Suprapubic skin (tissue), 4 donors: ENCODE results near the gene CCDC170.

Source experiments
- EP300 ChIP-seq: sonication (generic); formaldehyde crosslinking; IDR thresholded peaks from one replicate; pipeline ENCODE4 v1.6.1; 2017; ENCODE audit warnings: antibody characterized with exemption
- POLR2A ChIP-seq, 2 donors: fragments of 450-650 bp; IDR thresholded peaks; one replicate each; pipeline ENCODE4 v1.6.1; 2017; ENCODE audit warnings: antibody characterized with exemption in 2 of 2, mild to moderate bottlenecking in 2 of 2, moderate library complexity in 2 of 2
- POLR2AphosphoS5 ChIP-seq, 3 donors: sonication (generic); formaldehyde crosslinking; IDR thresholded peaks; one replicate each; pipeline ENCODE4 v1.6.1; 2017; ENCODE audit warnings: antibody characterized with exemption in 3 of 3
- TF ChIP-seq, protein P1 (sequence below), 2 donors: fragments of 200-600 bp in 1 of 2; fragments of 450-650 bp in 1 of 2; sonication (generic) in 1 of 2; IDR thresholded peaks; one replicate each; pipeline ENCODE4 v1.5.1; 2016 to 2019; ENCODE audit warnings: antibody characterized with exemption in 2 of 2, mild to moderate bottlenecking in 1 of 2, moderate library complexity in 1 of 2

DNA sequence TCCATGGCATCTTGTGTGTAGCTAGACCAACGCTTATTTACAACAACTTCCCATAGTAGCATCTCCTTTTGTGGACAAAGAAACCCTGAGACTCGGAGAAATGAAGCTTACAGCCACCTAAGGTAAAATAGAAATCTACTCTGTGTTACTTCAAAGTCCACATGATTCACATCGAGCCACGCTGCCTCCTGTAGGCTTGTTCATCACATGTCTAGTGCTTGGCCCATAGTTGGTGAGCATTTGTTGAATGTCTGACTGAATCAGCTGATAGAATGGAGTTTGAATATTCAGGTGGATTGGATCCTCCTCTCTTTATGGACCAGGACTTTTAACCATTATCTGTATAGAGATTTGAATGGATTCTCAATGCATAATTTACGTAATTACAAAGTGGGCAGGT, 130.7 kb downstream of the CCDC170 start:
- TF ChIP-seq POLR2AphosphoS5 (IDR thresholded peaks at IDR 0.05) (no peak), POLR2A (IDR thresholded peaks at IDR 0.05) (no peak), EP300 (no peak)
- TF ChIP-seq, protein P1, sequence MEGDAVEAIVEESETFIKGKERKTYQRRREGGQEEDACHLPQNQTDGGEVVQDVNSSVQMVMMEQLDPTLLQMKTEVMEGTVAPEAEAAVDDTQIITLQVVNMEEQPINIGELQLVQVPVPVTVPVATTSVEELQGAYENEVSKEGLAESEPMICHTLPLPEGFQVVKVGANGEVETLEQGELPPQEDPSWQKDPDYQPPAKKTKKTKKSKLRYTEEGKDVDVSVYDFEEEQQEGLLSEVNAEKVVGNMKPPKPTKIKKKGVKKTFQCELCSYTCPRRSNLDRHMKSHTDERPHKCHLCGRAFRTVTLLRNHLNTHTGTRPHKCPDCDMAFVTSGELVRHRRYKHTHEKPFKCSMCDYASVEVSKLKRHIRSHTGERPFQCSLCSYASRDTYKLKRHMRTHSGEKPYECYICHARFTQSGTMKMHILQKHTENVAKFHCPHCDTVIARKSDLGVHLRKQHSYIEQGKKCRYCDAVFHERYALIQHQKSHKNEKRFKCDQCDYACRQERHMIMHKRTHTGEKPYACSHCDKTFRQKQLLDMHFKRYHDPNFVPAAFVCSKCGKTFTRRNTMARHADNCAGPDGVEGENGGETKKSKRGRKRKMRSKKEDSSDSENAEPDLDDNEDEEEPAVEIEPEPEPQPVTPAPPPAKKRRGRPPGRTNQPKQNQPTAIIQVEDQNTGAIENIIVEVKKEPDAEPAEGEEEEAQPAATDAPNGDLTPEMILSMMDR (IDR thresholded peaks at IDR 0.05), result no peak
